ENCODE results near the gene E2F7. TPM values are rescaled to one million over a fixed set of nuclear protein-coding genes. Genes with fewer than 3 reads are reported as not detected.

The E2F7 gene
- total and polyA plus RNA-seq, 4 donors, result 0.30 to 0.36 TPM; not detected in 2

DNA sequence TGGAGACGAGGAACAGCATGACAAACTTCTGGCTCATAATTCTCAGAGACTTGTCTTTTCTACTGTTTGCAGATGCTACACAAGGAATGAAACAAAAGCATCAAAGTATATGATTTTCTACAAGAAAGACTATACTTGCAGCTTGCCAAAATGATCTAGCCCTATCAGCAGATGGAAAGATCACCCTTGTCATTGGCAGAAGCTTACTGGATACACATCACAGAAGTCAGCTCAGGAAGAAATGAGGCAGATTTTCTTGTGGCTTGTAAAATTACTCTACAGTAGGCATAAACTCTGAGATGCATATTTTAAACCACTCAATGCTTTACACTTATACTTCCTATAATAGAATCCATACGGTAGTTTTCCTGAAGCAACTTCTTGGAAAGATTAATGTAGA is 20.6 kb downstream of the E2F7 start:
- no peak overlapping the region for H3K27ac ChIP-seq (ENCODE audit: low read depth in 1 of 2, low read length in 2 of 2)
- H3K27me3 ChIP-seq (ENCODE audit: control insufficient read depth in 1 of 2, insufficient read depth in 2 of 2, low read length in 1 of 2), result no peaks in the 10 kb centered on the region
- no peak overlapping the region for H3K4me3 ChIP-seq (ENCODE audit: low read length in 2 of 2)
- no peak for ATAC-seq (ENCODE audit: low FRiP score)
- H3K4me1 ChIP-seq (ENCODE audit: control insufficient read depth in 1 of 2, insufficient read depth in 2 of 2, low read length in 2 of 2), result peaks cover 0 to 3% of the 10 kb centered on the region in 2 donors
- intact Hi-C loops (cut with DNase I), result no loop called here
- no peak for DNase-seq
- 78 to 81% methylated on average over 2 of the region's 2 CpGs for WGBS, 2 donors
- H3K36me3 ChIP-seq (ENCODE audit: control insufficient read depth in 1 of 2, insufficient read depth in 2 of 2, low read length in 1 of 2), result no peaks in the 10 kb centered on the region
- H3K9me3 ChIP-seq (ENCODE audit: control insufficient read depth, low read length), result no peaks in the 10 kb centered on the region

GRCh38 chr12:77042833-77043232 is 22.5 kb downstream of the E2F7 start:
- Histone ChIP-seq H3K36me3 (ENCODE audit: control insufficient read depth in 1 of 2, insufficient read depth in 2 of 2, low read length in 1 of 2) (no peaks in the 10 kb centered on the region), H3K4me3 (ENCODE audit: low read length in 2 of 2) (no peak overlapping the region), H3K4me1 (ENCODE audit: control insufficient read depth in 1 of 2, insufficient read depth in 2 of 2, low read length in 2 of 2) (peaks cover 0 to 3% of the 10 kb centered on the region in 2 donors), H3K9me3 (ENCODE audit: control insufficient read depth, low read length) (no peaks in the 10 kb centered on the region), H3K27ac (ENCODE audit: low read depth in 1 of 2, low read length in 2 of 2) (no peak overlapping the region), H3K27me3 (ENCODE audit: control insufficient read depth in 1 of 2, insufficient read depth in 2 of 2, low read length in 1 of 2) (no peaks in the 10 kb centered on the region)
- no peak for DNase-seq
- WGBS, 2 donors, result 96 to 98% methylated on average over 8 of the region's 8 CpGs
- ATAC-seq (ENCODE audit: low FRiP score), result no peak
- intact Hi-C loops (cut with DNase I), result no loop called here

DNA sequence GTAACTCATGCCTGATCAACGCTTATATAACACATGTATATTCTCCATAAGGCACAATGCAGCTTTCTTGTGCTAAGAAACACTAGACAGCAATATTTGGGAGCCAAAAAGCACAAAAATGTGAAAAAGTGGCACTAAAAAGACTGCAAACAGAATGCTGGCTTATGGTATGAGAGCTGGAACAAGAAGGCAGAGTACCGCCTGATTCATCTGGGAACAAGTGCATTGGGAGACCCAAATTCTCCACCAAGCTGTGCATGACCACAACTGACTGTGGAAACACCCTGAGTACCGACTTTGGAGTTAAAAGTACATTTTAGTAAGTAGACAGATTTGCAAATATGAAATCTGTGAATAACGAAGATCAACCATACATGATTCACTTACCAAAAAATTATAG is 25.1 kb downstream of the E2F7 start:
- H3K27me3 ChIP-seq (ENCODE audit: control insufficient read depth in 1 of 2, insufficient read depth in 2 of 2, low read length in 1 of 2), result no peaks in the 10 kb centered on the region

DNA sequence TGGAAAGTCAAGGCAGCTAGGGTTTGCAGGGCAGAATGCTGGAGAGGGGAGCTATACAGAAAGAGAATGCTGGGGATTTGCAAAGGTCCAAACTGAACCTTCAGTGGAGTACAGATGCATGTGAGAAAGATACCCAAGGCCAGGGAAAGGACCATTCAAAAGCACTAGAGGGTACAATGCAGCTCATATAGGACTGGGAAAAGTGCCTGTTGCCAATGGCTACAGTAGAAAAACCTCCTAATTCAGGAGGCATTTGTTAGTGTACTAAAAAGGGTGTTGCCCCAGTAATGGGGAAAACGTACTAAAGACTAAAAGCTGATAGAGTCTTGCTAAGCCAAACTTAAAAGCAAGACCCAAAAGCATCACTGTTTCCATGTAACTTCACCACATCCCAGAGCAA is 30.1 kb downstream of the E2F7 start:
- Histone ChIP-seq H3K4me3 (ENCODE audit: low read length in 2 of 2) (no peak overlapping the region), H3K27me3 (ENCODE audit: control insufficient read depth in 1 of 2, insufficient read depth in 2 of 2, low read length in 1 of 2) (no peaks in the 10 kb centered on the region), H3K27ac (ENCODE audit: low read depth in 1 of 2, low read length in 2 of 2) (no peak overlapping the region), H3K4me1 (ENCODE audit: control insufficient read depth in 1 of 2, insufficient read depth in 2 of 2, low read length in 2 of 2) (no peaks in the 10 kb centered on the region), H3K9me3 (ENCODE audit: control insufficient read depth, low read length) (no peaks in the 10 kb centered on the region), H3K36me3 (ENCODE audit: control insufficient read depth in 1 of 2, insufficient read depth in 2 of 2, low read length in 1 of 2) (no peaks in the 10 kb centered on the region)
- ATAC-seq (ENCODE audit: low FRiP score) (no peak), DNase-seq (no peak)
- intact Hi-C loops (cut with DNase I), result no loop called here
- 50 to 69% methylated on average over 1 of the region's 1 CpG for WGBS, 2 donors

More for the DNA sequence above, 25.1 kb downstream of the E2F7 start:
- Histone ChIP-seq H3K4me1 (ENCODE audit: control insufficient read depth in 1 of 2, insufficient read depth in 2 of 2, low read length in 2 of 2) (no peaks in the 10 kb centered on the region), H3K36me3 (ENCODE audit: control insufficient read depth in 1 of 2, insufficient read depth in 2 of 2, low read length in 1 of 2) (no peaks in the 10 kb centered on the region), H3K4me3 (ENCODE audit: low read length in 2 of 2) (no peak overlapping the region), H3K9me3 (ENCODE audit: control insufficient read depth, low read length) (no peaks in the 10 kb centered on the region), H3K27ac (ENCODE audit: low read depth in 1 of 2, low read length in 2 of 2) (no peak overlapping the region)
- ATAC-seq (ENCODE audit: low FRiP score) (no peak), DNase-seq (no peak)
- WGBS, 2 donors, result 84 to 85% methylated on average over 4 of the region's 4 CpGs
- intact Hi-C loops (cut with DNase I), result no loop called here

- Histone ChIP-seq H3K4me3 (ENCODE audit: low read length in 2 of 2) (no peak overlapping the region), H3K9me3 (ENCODE audit: control insufficient read depth, low read length) (no peaks in the 10 kb centered on the region), H3K36me3 (ENCODE audit: control insufficient read depth in 1 of 2, insufficient read depth in 2 of 2, low read length in 1 of 2) (no peaks in the 10 kb centered on the region)
These were observed 31.5 kb downstream of the E2F7 start for GRCh38 chr12:77033658-77034536.

GRCh38 chr12:77032406-77032805 is 33.0 kb downstream of the E2F7 start:
- ATAC-seq (ENCODE audit: low FRiP score) (no peak), DNase-seq (no peak)
- H3K4me3 ChIP-seq (ENCODE audit: low read length in 2 of 2), result no peak overlapping the region
- intact Hi-C loops (cut with DNase I), result no loop called here
- H3K9me3 ChIP-seq (ENCODE audit: control insufficient read depth, low read length), result no peaks in the 10 kb centered on the region
- 95 to 100% methylated on average over 2 of the region's 2 CpGs for WGBS, 2 donors
- H3K27ac ChIP-seq (ENCODE audit: low read depth in 1 of 2, low read length in 2 of 2), result no peak overlapping the region
- H3K27me3 ChIP-seq (ENCODE audit: control insufficient read depth in 1 of 2, insufficient read depth in 2 of 2, low read length in 1 of 2), result no peaks in the 10 kb centered on the region
- H3K36me3 ChIP-seq (ENCODE audit: control insufficient read depth in 1 of 2, insufficient read depth in 2 of 2, low read length in 1 of 2), result no peaks in the 10 kb centered on the region
- H3K4me1 ChIP-seq (ENCODE audit: control insufficient read depth in 1 of 2, insufficient read depth in 2 of 2, low read length in 2 of 2), result no peaks in the 10 kb centered on the region

More at GRCh38 chr12:77033658-77034536, 31.5 kb downstream of the E2F7 start:
- no peak for DNase-seq
- Histone ChIP-seq H3K27me3 (ENCODE audit: control insufficient read depth in 1 of 2, insufficient read depth in 2 of 2, low read length in 1 of 2) (no peaks in the 10 kb centered on the region), H3K27ac (ENCODE audit: low read depth in 1 of 2, low read length in 2 of 2) (no peak overlapping the region), H3K4me1 (ENCODE audit: control insufficient read depth in 1 of 2, insufficient read depth in 2 of 2, low read length in 2 of 2) (no peaks in the 10 kb centered on the region)
- WGBS, 2 donors, result 94 to 96% methylated on average over 9 of the region's 9 CpGs
- ATAC-seq (ENCODE audit: low FRiP score), result no peak
- intact Hi-C loops (cut with DNase I), result no loop called here

- intact Hi-C loops (cut with DNase I), result no loop called here
- H3K4me3 ChIP-seq (ENCODE audit: low read length in 2 of 2), result no peak overlapping the region
- no peaks in the 10 kb centered on the region for H3K27me3 ChIP-seq (ENCODE audit: control insufficient read depth in 1 of 2, insufficient read depth in 2 of 2, low read length in 1 of 2)
- H3K9me3 ChIP-seq (ENCODE audit: control insufficient read depth, low read length), result no peaks in the 10 kb centered on the region
- H3K27ac ChIP-seq (ENCODE audit: low read depth in 1 of 2, low read length in 2 of 2), result no peak overlapping the region
- 94% methylated on average over 4 of the region's 4 CpGs for WGBS, 2 donors
- DNase-seq (no peak), ATAC-seq (ENCODE audit: low FRiP score) (no peak)
- H3K4me1 ChIP-seq (ENCODE audit: control insufficient read depth in 1 of 2, insufficient read depth in 2 of 2, low read length in 2 of 2), result no peaks in the 10 kb centered on the region
- no peaks in the 10 kb centered on the region for H3K36me3 ChIP-seq (ENCODE audit: control insufficient read depth in 1 of 2, insufficient read depth in 2 of 2, low read length in 1 of 2)
These were observed 33.6 kb downstream of the E2F7 start for GRCh38 chr12:77031745-77032144.

- no peak overlapping the region for H3K4me3 ChIP-seq (ENCODE audit: low read length in 2 of 2)
- H3K4me1 ChIP-seq (ENCODE audit: control insufficient read depth in 1 of 2, insufficient read depth in 2 of 2, low read length in 2 of 2), result no peaks in the 10 kb centered on the region
- H3K27ac ChIP-seq (ENCODE audit: low read depth in 1 of 2, low read length in 2 of 2), result no peak overlapping the region
- intact Hi-C loops (cut with DNase I), result no loop called here
- H3K27me3 ChIP-seq (ENCODE audit: control insufficient read depth in 1 of 2, insufficient read depth in 2 of 2, low read length in 1 of 2), result no peaks in the 10 kb centered on the region
- WGBS, 2 donors, result 91 to 97% methylated on average over 6 of the region's 6 CpGs
- ATAC-seq (ENCODE audit: low FRiP score) (no peak), DNase-seq (no peak)
- H3K36me3 ChIP-seq (ENCODE audit: control insufficient read depth in 1 of 2, insufficient read depth in 2 of 2, low read length in 1 of 2), result no peaks in the 10 kb centered on the region
- H3K9me3 ChIP-seq (ENCODE audit: control insufficient read depth, low read length), result no peaks in the 10 kb centered on the region
These were observed 39.5 kb downstream of the E2F7 start for GRCh38 chr12:77025782-77026314.

- ATAC-seq (ENCODE audit: low FRiP score) (no peak), DNase-seq (no peak)
- no peaks in the 10 kb centered on the region for H3K27me3 ChIP-seq (ENCODE audit: control insufficient read depth in 1 of 2, insufficient read depth in 2 of 2, low read length in 1 of 2)
- no peaks in the 10 kb centered on the region for H3K9me3 ChIP-seq (ENCODE audit: control insufficient read depth, low read length)
- intact Hi-C loops (cut with DNase I), result no loop called here
- H3K27ac ChIP-seq (ENCODE audit: low read depth in 1 of 2, low read length in 2 of 2), result no peak overlapping the region
- H3K4me3 ChIP-seq (ENCODE audit: low read length in 2 of 2), result no peak overlapping the region
- no peaks in the 10 kb centered on the region for H3K4me1 ChIP-seq (ENCODE audit: control insufficient read depth in 1 of 2, insufficient read depth in 2 of 2, low read length in 2 of 2)
- no peaks in the 10 kb centered on the region for H3K36me3 ChIP-seq (ENCODE audit: control insufficient read depth in 1 of 2, insufficient read depth in 2 of 2, low read length in 1 of 2)
- 73 to 76% methylated on average over 6 of the region's 6 CpGs for WGBS, 2 donors
These were observed 41.9 kb downstream of the E2F7 start for GRCh38 chr12:77023501-77023900.
